Thyroid gland (tissue), 4 donors: Measurements from ENCODE around the gene RPLP1.

ENCODE experiments used
- CTCF ChIP-seq, 6 experiments: fragments of 200-600 bp in 3 of 6; fragments of 450-650 bp in 3 of 6; sonication (generic) in 3 of 6; IDR thresholded peaks; one replicate each; pipeline ENCODE4 v1.5.1; 2016 to 2019; ENCODE audit warnings: antibody characterized with exemption in 6 of 6, mild to moderate bottlenecking in 2 of 6, inconsistent platforms in 1 of 6, moderate library complexity in 1 of 6
- POLR2A ChIP-seq, 2 donors: fragments of 450-650 bp; IDR thresholded peaks; one replicate each; pipeline ENCODE4 v1.6.1; 2017; ENCODE audit warnings: antibody characterized with exemption in 2 of 2, mild to moderate bottlenecking in 2 of 2, moderate library complexity in 1 of 2

GRCh38 chr15:69454953-69455352 lies 2.3 kb downstream of the RPLP1 start:
- TF ChIP-seq CTCF (IDR thresholded peaks at IDR 0.05), result no peak
- TF ChIP-seq POLR2A (IDR thresholded peaks at IDR 0.05), result no peak
